Right ventricle myocardium inferior (tissue), 1 donor: ENCODE data around the gene PDXK. TPM values are rescaled to one million over a fixed set of nuclear protein-coding genes. Genes with fewer than 3 reads are reported as not detected.
A peak's percentile ranks its signal among the peaks of the same experiment; 100 is the strongest.

ENCODE experiments used
- ATAC-seq: fragments of 200-7000 bp; cut with Tn5 transposase; one replicate; pipeline ENCODE4 v1.9.1; 2020; ENCODE audit warnings: mild to moderate bottlenecking, moderate library complexity
- DNase-seq: peaks from one replicate; pipeline ENCODE4 v3.0.0; 2021; ENCODE audit errors: missing footprints
- intact Hi-C: fragments of 100-400 bp; cut with DNase I; formaldehyde crosslinking; loops from one replicate; pipeline ENCODE4 v1.11.0; 2022
- total RNA-seq: library from RNA; stranded (reverse); fragmentation: NEBNext Ultra II Directional; extraction: Animal tissue kit (Norgen Biotek cat#: 25700); gene quantifications from one replicate; pipeline ENCODE4 v1.2.1, GENCODE V29; 2021
- donor health status: DM: no; HTN: yes; CAD: no; lungs with severe emphysema.

Gene PDXK
- total RNA-seq, 1 donor from 2014 or later = 105 TPM

GRCh38 chr21:43753439-43753799 is 34.5 kb downstream of the PDXK start:
- ATAC-seq = no peak
- intact Hi-C loops = no loop called here
- DNase-seq = no peak

GRCh38 chr21:43754948-43755781 is 36.2 kb downstream of the PDXK start:
- DNase-seq (no peak), ATAC-seq (no peak)
- intact Hi-C loops = no loop called here

- DNase-seq (no peak), ATAC-seq (no peak)
- intact Hi-C loops = no loop called here
Measured at GRCh38 chr21:43755820-43756594, 37.1 kb downstream of the PDXK start.

GRCh38 chr21:43757601-43758000 is 38.7 kb downstream of the PDXK start:
- intact Hi-C loops = no loop called here
- DNase-seq (no peak), ATAC-seq (peak; percentile 12)

- ATAC-seq (peak; percentile 68), DNase-seq (no peak)
- intact Hi-C loops = no loop called here
Measured at GRCh38 chr21:43758111-43758641, 39.2 kb downstream of the PDXK start.

- DNase-seq = no peak
- intact Hi-C loops = no loop called here
- no peak for ATAC-seq
Measured at GRCh38 chr21:43758811-43759210, 39.9 kb downstream of the PDXK start.

- intact Hi-C loops = no loop called here
- ATAC-seq = no peak
- DNase-seq = peak; percentile 59
Measured at GRCh38 chr21:43759651-43760050, 40.7 kb downstream of the PDXK start.

GRCh38 chr21:43760391-43760958 is 41.5 kb downstream of the PDXK start:
- no peak for ATAC-seq
- intact Hi-C loops = no loop called here

GRCh38 chr21:43761886-43762285 is 43.0 kb downstream of the PDXK start:
- no peak for ATAC-seq
- intact Hi-C loops = no loop called here
- DNase-seq = peak; percentile 32

More at GRCh38 chr21:43760391-43760958, 41.5 kb downstream of the PDXK start:
- peak; percentile 18 for DNase-seq

- DNase-seq = peak; percentile 30
- intact Hi-C loops = no loop called here
- no peak for ATAC-seq
Measured at GRCh38 chr21:43762303-43763128, 43.6 kb downstream of the PDXK start.

- intact Hi-C loops = no loop called here
- peak; percentile 45 for DNase-seq
- no peak for ATAC-seq
Measured at GRCh38 chr21:43763901-43764523, 45.1 kb downstream of the PDXK start.

GRCh38 chr21:43764576-43765495 is 45.9 kb downstream of the PDXK start:
- DNase-seq (peak; percentile 61), ATAC-seq (no peak)
- intact Hi-C loops = no loop called here

GRCh38 chr21:43766734-43767497 is 48.0 kb downstream of the PDXK start:
- DNase-seq (peak; percentile 56), ATAC-seq (peak; percentile 9)
- intact Hi-C loops = no loop called here

GRCh38 chr21:43767498-43767983 is 48.6 kb downstream of the PDXK start:
- intact Hi-C loops = no loop called here
- DNase-seq (peak; percentile 52), ATAC-seq (no peak)

- peak; percentile 45 for DNase-seq
- ATAC-seq = peak; percentile 37
- intact Hi-C loops = no loop called here
Measured at GRCh38 chr21:43767984-43768867, 49.3 kb downstream of the PDXK start.

GRCh38 chr21:43768868-43769167 is 49.9 kb downstream of the PDXK start:
- no peak for ATAC-seq
- peak; percentile 28 for DNase-seq
- intact Hi-C loops = no loop called here
